G401 (cell line): Measurements from ENCODE around the gene TWF1. TPM values are rescaled to one million over a fixed set of nuclear protein-coding genes. Genes with fewer than 3 reads are reported as not detected.

Experiments
- DNase-seq: peaks from one replicate; pipeline ENCODE4 v3.0.0-alpha.2; 2015; ENCODE audit warnings: low spot score
- in situ Hi-C: cut with HindIII; loops from 2 replicates; pipeline ENCODE4 v1.10.0; 2016; ENCODE audit warnings: low sequenced_read_pairs, mixed read lengths
- total RNA-seq: library from RNA; depleted of rRNA; stranded (reverse); fragments of >200 nt; shearing (Covaris generic); gene quantifications from 2 replicates; pipeline ENCODE4 v1.2.3, GENCODE V29; 2014; rRNA removed

Gene TWF1
- total RNA-seq, 1 experiment from 2014 or later = 173 TPM

GRCh38 chr12:43750814-43751213 lies 55.3 kb downstream of the TWF1 start:
- in situ Hi-C loops = no loop called here
- no peak for DNase-seq

- DNase-seq = no peak
- in situ Hi-C loops = no loop called here
Measured at GRCh38 chr12:43749016-43749415, 57.1 kb downstream of the TWF1 start.

- in situ Hi-C loops = no loop called here
- no peak for DNase-seq
Measured at GRCh38 chr12:43744826-43745225, 61.3 kb downstream of the TWF1 start.

Other genes starting within 250 kb of the TWF1 start
- gene PUS7L, start 47.5 kb downstream of the TWF1 start, total RNA-seq = 15.3 and 40.6 TPM in 2 replicates
- gene IRAK4, start 47.4 kb downstream of the TWF1 start, total RNA-seq = 9.2 and 10.8 TPM in 2 replicates
- 5.2 and 6.2 TPM in 2 replicates for gene TMEM117, start 29.8 kb upstream of the TWF1 start, total RNA-seq